Measurements from ENCODE around the gene GSS. TPM values are rescaled to one million over a fixed set of nuclear protein-coding genes. Genes with fewer than 3 reads are reported as not detected.

The GSS gene
- total RNA-seq, 1 experiment from 2014 or later: 83.6 TPM

- RAD21 ChIA-PET (ENCODE audit: low non-redundant PET in 1 of 2, low total read pairs in 2 of 2, uncharacterized antibody in 2 of 2, unreplicated experiment in 2 of 2): interaction anchor here in 1 of 2 experiments (1.5 kb wide), 1 partner anchor 79 kb away, joined by 3 read pairs; the partner anchor contains the start of gene ACSS2
Measured at GRCh38 chr20:34954904-34955230, 739 bp downstream of the GSS start.

GRCh38 chr20:34953960-34954359, 1.6 kb downstream of the GSS start:
- Histone ChIP-seq H3K79me2 (ENCODE audit: insufficient read depth, low read length) (peaks cover 15% of the 10 kb centered on the region), H3K36me3 (ENCODE audit: control insufficient read depth in 1 of 2, insufficient read depth in 2 of 2, low read length in 2 of 2) (peaks cover 11 to 21% of the 10 kb centered on the region in 2 experiments; a peak in 3 of 4 replicates)
- BruUV-seq (replicated peaks): no TSS peak

More at GRCh38 chr20:34954904-34955230, 739 bp downstream of the GSS start:
- peak overlapping the region; percentile 75 for H3K27ac ChIP-seq (ENCODE audit: low read depth, low read length)
- peak; percentile 32 for ATAC-seq
- peak; percentile 13 for DNase-seq (ENCODE audit: low read depth, low spot score)
- no peaks in the 10 kb centered on the region for H3K9me2 ChIP-seq (ENCODE audit: insufficient read depth)
- H3K9ac ChIP-seq (ENCODE audit: low read length): peak overlapping the region; percentile 86
- no peaks in the 10 kb centered on the region for H4K20me1 ChIP-seq (ENCODE audit: insufficient read depth)
- TF ChIP-seq MAX (IDR thresholded peaks at IDR 0.05) (peak; percentile 69), SRF (IDR thresholded peaks at IDR 0.05; ENCODE audit: low read depth) (peak; percentile 19), TCF7L2 (IDR thresholded peaks at IDR 0.05; ENCODE audit: borderline replicate concordance, extremely low read depth, insufficient read depth, insufficient read length) (no peak)
- H2AFZ ChIP-seq (ENCODE audit: low read depth, low read length, poor library complexity, severe bottlenecking): no peak overlapping the region
- no TSS peak for BruUV-seq (replicated peaks)
- peak overlapping the region; percentile 88 to 91 for H3K4me3 ChIP-seq (replicated peaks in 1 of 2; ENCODE audit: low read depth in 1 of 2, low read length in 2 of 2)
- H3K9me3 ChIP-seq (ENCODE audit: control insufficient read depth in 1 of 2, insufficient read depth in 1 of 2, low read depth in 1 of 2, low read length in 2 of 2): no peaks in the 10 kb centered on the region
- intact Hi-C loops (cut with micrococcal nuclease): loop anchor here (1.0 kb wide), 1 partner anchor 79 kb away; the partner anchor contains the start of gene ACSS2
- H3K79me2 ChIP-seq (ENCODE audit: insufficient read depth, low read length): peaks cover 15% of the 10 kb centered on the region
- POLR2A ChIA-PET: interaction anchor here (1.5 kb wide), 1 partner anchor 129 kb away, joined by 3 read pairs; the partner anchor contains the start of gene NCOA6
- H3K36me3 ChIP-seq (ENCODE audit: control insufficient read depth in 1 of 2, insufficient read depth in 2 of 2, low read length in 2 of 2): peaks cover 6 to 12% of the 10 kb centered on the region in 2 experiments; a peak in 3 of 4 replicates
- CTCF ChIA-PET: interaction anchor here (1.1 to 3.3 kb wide), 2 partner anchors 80 to 81 kb away, joined by 4 to 26 read pairs; partner anchors contain the start of gene ACSS2
- H3K4me2 ChIP-seq (ENCODE audit: low read length): peak overlapping the region; percentile 95
- H3K4me1 ChIP-seq (ENCODE audit: control insufficient read depth in 1 of 2, insufficient read depth in 2 of 2, low read length in 2 of 2): peaks cover 7 to 18% of the 10 kb centered on the region in 2 experiments
- no peaks in the 10 kb centered on the region for H3K27me3 ChIP-seq (ENCODE audit: insufficient read depth, low read length)

More at GRCh38 chr20:34953960-34954359, 1.6 kb downstream of the GSS start:
- Histone ChIP-seq H3K4me1 (ENCODE audit: control insufficient read depth in 1 of 2, insufficient read depth in 2 of 2, low read length in 2 of 2) (peaks cover 7 to 18% of the 10 kb centered on the region in 2 experiments), H3K9me3 (ENCODE audit: control insufficient read depth in 1 of 2, insufficient read depth in 1 of 2, low read depth in 1 of 2, low read length in 2 of 2) (no peaks in the 10 kb centered on the region), H3K27me3 (ENCODE audit: insufficient read depth, low read length) (no peaks in the 10 kb centered on the region), H3K9ac (ENCODE audit: low read length) (no peak overlapping the region), H3K9me2 (ENCODE audit: insufficient read depth) (no peaks in the 10 kb centered on the region), H3K4me2 (ENCODE audit: low read length) (peak overlapping the region; percentile 95; the same call in 1 of the 2 replicates), H3K27ac (ENCODE audit: low read depth, low read length) (no peak overlapping the region), H4K20me1 (ENCODE audit: insufficient read depth) (no peaks in the 10 kb centered on the region), H2AFZ (ENCODE audit: low read depth, low read length, poor library complexity, severe bottlenecking) (no peak overlapping the region), H3K4me3 (replicated peaks in 1 of 2; ENCODE audit: low read depth in 1 of 2, low read length in 2 of 2) (no peak overlapping the region)
- ATAC-seq (no peak), DNase-seq (ENCODE audit: low read depth, low spot score) (no peak)
- RAD21 ChIA-PET (ENCODE audit: low non-redundant PET in 1 of 2, low total read pairs in 2 of 2, uncharacterized antibody in 2 of 2, unreplicated experiment in 2 of 2): no interaction called here
- CTCF ChIA-PET: interaction anchor here (1.1 kb wide), 1 partner anchor 80 kb away, joined by 4 read pairs; no protein-coding TSS in a partner anchor
- TF ChIP-seq SIN3A (IDR thresholded peaks at IDR 0.05; ENCODE audit: low read depth): 0 out of 2 replicates have a peak, but pooled peaks have one; percentile 1
- no peak for TF ChIP-seq CEBPB (IDR thresholded peaks at IDR 0.05; ENCODE audit: low read depth)
- POLR2A ChIA-PET: interaction anchor here (0.7 to 1.2 kb wide), 2 partner anchors 55 to 80 kb away, joined by 3 read pairs; no protein-coding TSS in a partner anchor
- intact Hi-C loops (cut with micrococcal nuclease): no loop called here

Measured in HCT116 (cell line).